Liver (tissue), 3 donors: ENCODE data around the gene NFE2L1.

Experiments used
- ATF3 ChIP-seq: IDR thresholded peaks from 2 replicates; pipeline ENCODE4 v1.6.1; 2016; ENCODE audit warnings: antibody characterized with exemption
- GABPA ChIP-seq, 2 donors: IDR thresholded peaks in 1 of 2; conservative IDR thresholded peaks in 1 of 2; 2 replicates each; pipeline ENCODE4 v1.6.1; 2016; ENCODE audit warnings: antibody characterized with exemption in 2 of 2, mild to moderate bottlenecking in 1 of 2, moderate library complexity in 1 of 2
- JUND ChIP-seq, 2 donors: IDR thresholded peaks; 2 replicates each; pipeline ENCODE4 v1.6.1; 2016; ENCODE audit warnings: antibody characterized with exemption in 2 of 2
- MAX ChIP-seq: IDR thresholded peaks from 2 replicates; pipeline ENCODE4 v1.6.1; 2016; ENCODE audit warnings: antibody characterized with exemption
- RAD21 ChIP-seq, 2 donors: IDR thresholded peaks; 2 replicates each; pipeline ENCODE4 v1.6.1; 2016; ENCODE audit warnings: antibody characterized with exemption in 2 of 2, mild to moderate bottlenecking in 2 of 2
- REST ChIP-seq: IDR thresholded peaks from 2 replicates; pipeline ENCODE4 v1.6.1; 2016; ENCODE audit warnings: antibody characterized with exemption, mild to moderate bottlenecking
- RXRA ChIP-seq, 2 donors: IDR thresholded peaks; 2 replicates each; pipeline ENCODE4 v1.6.1; 2017 to 2018; ENCODE audit warnings: antibody characterized with exemption in 2 of 2, mild to moderate bottlenecking in 1 of 2
- YY1 ChIP-seq: IDR thresholded peaks from 2 replicates; pipeline ENCODE4 v1.6.1; 2016; ENCODE audit warnings: antibody characterized with exemption, mild to moderate bottlenecking
- TF ChIP-seq, protein P1 (sequence below): fragments of 150-350 bp; IDR thresholded peaks from 2 replicates; pipeline ENCODE4 v1.5.1; 2017; ENCODE audit warnings: improper control_type of control experiment, low read depth, low read length; ENCODE audit not compliant: missing input control
- donor health status: healthy.
- donor health status: healthy.

- TF ChIP-seq, protein P1, sequence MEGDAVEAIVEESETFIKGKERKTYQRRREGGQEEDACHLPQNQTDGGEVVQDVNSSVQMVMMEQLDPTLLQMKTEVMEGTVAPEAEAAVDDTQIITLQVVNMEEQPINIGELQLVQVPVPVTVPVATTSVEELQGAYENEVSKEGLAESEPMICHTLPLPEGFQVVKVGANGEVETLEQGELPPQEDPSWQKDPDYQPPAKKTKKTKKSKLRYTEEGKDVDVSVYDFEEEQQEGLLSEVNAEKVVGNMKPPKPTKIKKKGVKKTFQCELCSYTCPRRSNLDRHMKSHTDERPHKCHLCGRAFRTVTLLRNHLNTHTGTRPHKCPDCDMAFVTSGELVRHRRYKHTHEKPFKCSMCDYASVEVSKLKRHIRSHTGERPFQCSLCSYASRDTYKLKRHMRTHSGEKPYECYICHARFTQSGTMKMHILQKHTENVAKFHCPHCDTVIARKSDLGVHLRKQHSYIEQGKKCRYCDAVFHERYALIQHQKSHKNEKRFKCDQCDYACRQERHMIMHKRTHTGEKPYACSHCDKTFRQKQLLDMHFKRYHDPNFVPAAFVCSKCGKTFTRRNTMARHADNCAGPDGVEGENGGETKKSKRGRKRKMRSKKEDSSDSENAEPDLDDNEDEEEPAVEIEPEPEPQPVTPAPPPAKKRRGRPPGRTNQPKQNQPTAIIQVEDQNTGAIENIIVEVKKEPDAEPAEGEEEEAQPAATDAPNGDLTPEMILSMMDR = peak; percentile 32
- no peak for TF ChIP-seq YY1
- TF ChIP-seq ATF3 = no peak
- TF ChIP-seq MAX = no peak
- TF ChIP-seq RXRA (IDR thresholded peaks at IDR 0.05) = peak in 1 of 2 donors; percentile 9
- peak in 1 of 2 donors; percentile 31 for TF ChIP-seq RAD21 (IDR thresholded peaks at IDR 0.05)
- TF ChIP-seq JUND (IDR thresholded peaks at IDR 0.05) = no peak
- TF ChIP-seq GABPA (IDR thresholded peaks at IDR 0.05 in 1 of 2, conservative IDR thresholded peaks at IDR 0.05 in 1 of 2) = no peak
- TF ChIP-seq REST = no peak
These were observed 20.4 kb downstream of the NFE2L1 start for GRCh38 chr17:48068491-48068961.
